Endodermal cell (in vitro differentiated cells): Measurements from ENCODE around the gene NCOA3. TPM values are rescaled to one million over a fixed set of nuclear protein-coding genes. Genes with fewer than 3 reads are reported as not detected.
A peak's percentile ranks its signal among the peaks of the same experiment; 100 is the strongest.

ENCODE experiments used
- DNase-seq: peaks from one replicate; pipeline ENCODE4 v3.0.0-alpha.2; 2017
- H3K27ac ChIP-seq: 2 replicates; pipeline ENCODE4 v1.5.1; 2013; ENCODE audit warnings: mild to moderate bottlenecking, low read depth, low read length, moderate library complexity
- H3K27me3 ChIP-seq: 2 replicates; pipeline ENCODE4 v1.6.1; 2013; ENCODE audit warnings: mild to moderate bottlenecking, low read length, moderate library complexity; ENCODE audit not compliant: insufficient read depth, control insufficient read depth, poor library complexity, severe bottlenecking
- H3K36me3 ChIP-seq: 2 replicates; pipeline ENCODE4 v1.7.0; 2013; ENCODE audit warnings: mild to moderate bottlenecking, low read length, moderate library complexity; ENCODE audit not compliant: control insufficient read depth, insufficient read depth
- H3K4me1 ChIP-seq: one replicate; pipeline ENCODE4 v1.7.0; 2013; ENCODE audit warnings: low read length; ENCODE audit not compliant: control insufficient read depth, insufficient read depth
- H3K4me3 ChIP-seq: 2 replicates; pipeline ENCODE4 v1.5.1; 2013; ENCODE audit warnings: mild to moderate bottlenecking, low read length, moderate library complexity
- H3K9ac ChIP-seq: 2 replicates; pipeline ENCODE4 v1.6.1; 2013; ENCODE audit warnings: mild to moderate bottlenecking, low read length, moderate library complexity; ENCODE audit not compliant: poor library complexity, severe bottlenecking; ENCODE audit errors: extremely low read depth
- H3K9me3 ChIP-seq: 2 replicates; pipeline ENCODE4 v1.6.1; 2013; ENCODE audit warnings: mild to moderate bottlenecking, low read length, moderate library complexity; ENCODE audit not compliant: control insufficient read depth
- H3K27ac Mint-ChIP-seq: 2 replicates; pipeline ENCODE4 v1.8.0; 2020; ENCODE audit warnings: mixed read lengths
- H3K27me3 Mint-ChIP-seq: 2 replicates; pipeline ENCODE4 v1.8.0; 2021; ENCODE audit warnings: mild to moderate bottlenecking, mixed read lengths; ENCODE audit not compliant: insufficient read depth
- H3K36me3 Mint-ChIP-seq: 2 replicates; pipeline ENCODE4 v1.8.0; 2020; ENCODE audit warnings: low read depth, mixed read lengths
- H3K4me1 Mint-ChIP-seq: 2 replicates; pipeline ENCODE4 v1.8.0; 2020; ENCODE audit warnings: mixed read lengths
- H3K4me3 Mint-ChIP-seq: 2 replicates; pipeline ENCODE4 v1.8.0; 2020; ENCODE audit warnings: mild to moderate bottlenecking, moderate library complexity, mixed read lengths
- H3K9me3 Mint-ChIP-seq: 2 replicates; pipeline ENCODE4 v1.8.0; 2020; ENCODE audit warnings: mild to moderate bottlenecking, mixed read lengths
- WGBS, 2 experiments: methylation state at CpG; one replicate each; pipeline versions ENCODE4 v1.1.5 to v1.1.7; 2013; ENCODE audit warnings: missing lambda C conversion rate in 2 of 2, mixed read lengths in 1 of 2; ENCODE audit not compliant: insufficient coverage in 1 of 2, insufficient read length in 1 of 2; 5-methylcytosine and 5-hydroxymethylcytosine counted together
- total RNA-seq, 2 donors: library from RNA; stranded (reverse); fragmentation: NEBNext Ultra II Directional in 1 of 2; extraction: Animal tissue kit (Norgen Biotek cat#: 25700) in 1 of 2; gene quantifications; 2 replicates in 1 of 2; 3 replicates in 1 of 2; pipeline ENCODE4 v1.2.1, GENCODE V29; 2021
- TF ChIP-seq, protein P1 (sequence below): fragments of 200-600 bp; sonication (generic); conservative IDR thresholded peaks from 2 replicates; pipeline ENCODE4 v1.5.0; 2021; ENCODE audit warnings: antibody characterized with exemption, mild to moderate bottlenecking

Gene NCOA3
- total RNA-seq, 2 donors from 2014 or later: 38.6 TPM

DNA sequence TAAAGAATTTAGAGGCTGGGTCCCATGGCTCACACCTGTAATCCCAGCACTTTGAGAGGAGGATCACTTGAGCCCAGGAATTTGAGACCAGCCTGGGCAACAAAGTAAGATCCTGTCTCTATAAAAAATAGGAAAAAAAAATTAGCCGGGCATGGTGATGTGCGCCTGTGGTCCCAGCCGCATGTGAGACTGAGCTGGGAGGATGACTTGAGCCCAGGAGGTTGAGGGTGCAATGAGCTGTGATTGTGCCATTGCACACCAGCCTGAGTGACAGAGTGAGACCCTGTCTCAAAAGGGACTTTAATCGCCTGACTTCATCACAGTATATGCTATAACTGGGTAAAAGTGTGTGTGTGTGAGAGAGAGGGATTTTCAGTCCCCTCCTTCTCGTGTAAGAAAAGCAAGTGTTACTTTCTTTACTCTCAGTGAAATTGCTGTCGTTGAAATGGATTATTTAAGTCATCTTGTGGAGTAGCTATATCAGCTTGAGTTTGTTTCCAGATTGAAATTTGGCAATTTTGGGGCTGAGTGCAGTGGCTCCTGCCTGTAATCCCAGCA, 7.5 kb downstream of the NCOA3 start:
- H3K4me1 Mint-ChIP-seq: peaks cover 17% of the 10 kb centered on the region
- H3K4me3 ChIP-seq: no peak overlapping the region
- peak overlapping the region; percentile 58 for H3K27ac Mint-ChIP-seq
- H3K27me3 Mint-ChIP-seq: no peaks in the 10 kb centered on the region
- no peaks in the 10 kb centered on the region for H3K9me3 ChIP-seq
- H3K9me3 Mint-ChIP-seq: no peaks in the 10 kb centered on the region
- peaks cover 4% of the 10 kb centered on the region for H3K4me1 ChIP-seq
- no peaks in the 10 kb centered on the region for H3K27me3 ChIP-seq
- 94 to 95% methylated on average over 5 to 6 of the region's 6 CpGs for WGBS, 2 experiments
- no peak overlapping the region for H3K4me3 Mint-ChIP-seq
- no peak overlapping the region for H3K9ac ChIP-seq
- peaks cover 4% of the 10 kb centered on the region for H3K36me3 ChIP-seq
- H3K36me3 Mint-ChIP-seq: peaks cover 3% of the 10 kb centered on the region
- TF ChIP-seq, protein P1, sequence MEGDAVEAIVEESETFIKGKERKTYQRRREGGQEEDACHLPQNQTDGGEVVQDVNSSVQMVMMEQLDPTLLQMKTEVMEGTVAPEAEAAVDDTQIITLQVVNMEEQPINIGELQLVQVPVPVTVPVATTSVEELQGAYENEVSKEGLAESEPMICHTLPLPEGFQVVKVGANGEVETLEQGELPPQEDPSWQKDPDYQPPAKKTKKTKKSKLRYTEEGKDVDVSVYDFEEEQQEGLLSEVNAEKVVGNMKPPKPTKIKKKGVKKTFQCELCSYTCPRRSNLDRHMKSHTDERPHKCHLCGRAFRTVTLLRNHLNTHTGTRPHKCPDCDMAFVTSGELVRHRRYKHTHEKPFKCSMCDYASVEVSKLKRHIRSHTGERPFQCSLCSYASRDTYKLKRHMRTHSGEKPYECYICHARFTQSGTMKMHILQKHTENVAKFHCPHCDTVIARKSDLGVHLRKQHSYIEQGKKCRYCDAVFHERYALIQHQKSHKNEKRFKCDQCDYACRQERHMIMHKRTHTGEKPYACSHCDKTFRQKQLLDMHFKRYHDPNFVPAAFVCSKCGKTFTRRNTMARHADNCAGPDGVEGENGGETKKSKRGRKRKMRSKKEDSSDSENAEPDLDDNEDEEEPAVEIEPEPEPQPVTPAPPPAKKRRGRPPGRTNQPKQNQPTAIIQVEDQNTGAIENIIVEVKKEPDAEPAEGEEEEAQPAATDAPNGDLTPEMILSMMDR: no peak
- peak; percentile 35 for DNase-seq
- H3K27ac ChIP-seq: no peak overlapping the region

DNA sequence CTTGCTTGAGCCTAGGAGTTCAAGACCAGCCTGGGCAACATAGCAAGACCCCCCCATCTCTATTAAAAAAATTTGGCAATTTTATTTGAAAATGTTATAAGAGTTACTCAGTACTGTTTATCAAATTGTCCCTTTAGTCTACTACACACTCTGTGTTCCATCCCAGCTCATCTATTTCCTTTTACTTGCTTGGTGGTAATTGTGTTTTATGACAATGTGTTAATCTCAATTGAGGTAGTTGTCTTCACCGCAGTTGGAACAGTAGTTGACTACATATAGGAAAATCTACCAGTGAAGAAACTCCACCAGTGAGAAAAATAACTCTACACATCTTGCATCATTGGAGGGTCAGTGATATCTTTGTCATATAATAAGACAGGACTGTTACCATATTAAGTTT, 8.0 kb downstream of the NCOA3 start:
- Mint-ChIP-seq H3K4me1 (peaks cover 17% of the 10 kb centered on the region), H3K4me3 (no peak overlapping the region), H3K27ac (no peak overlapping the region), H3K36me3 (peaks cover 3% of the 10 kb centered on the region), H3K27me3 (no peaks in the 10 kb centered on the region), H3K9me3 (no peaks in the 10 kb centered on the region)
- H3K9ac ChIP-seq: no peak overlapping the region
- no peaks in the 10 kb centered on the region for H3K9me3 ChIP-seq
- no peaks in the 10 kb centered on the region for H3K27me3 ChIP-seq
- TF ChIP-seq, protein P1: no peak
- H3K27ac ChIP-seq: no peak overlapping the region
- H3K4me1 ChIP-seq: peaks cover 4% of the 10 kb centered on the region
- no peak overlapping the region for H3K4me3 ChIP-seq
- no peak for DNase-seq
- H3K36me3 ChIP-seq: peaks cover 4% of the 10 kb centered on the region
- 100% methylated on average over 1 of the region's 1 CpG for WGBS, 2 experiments

DNA sequence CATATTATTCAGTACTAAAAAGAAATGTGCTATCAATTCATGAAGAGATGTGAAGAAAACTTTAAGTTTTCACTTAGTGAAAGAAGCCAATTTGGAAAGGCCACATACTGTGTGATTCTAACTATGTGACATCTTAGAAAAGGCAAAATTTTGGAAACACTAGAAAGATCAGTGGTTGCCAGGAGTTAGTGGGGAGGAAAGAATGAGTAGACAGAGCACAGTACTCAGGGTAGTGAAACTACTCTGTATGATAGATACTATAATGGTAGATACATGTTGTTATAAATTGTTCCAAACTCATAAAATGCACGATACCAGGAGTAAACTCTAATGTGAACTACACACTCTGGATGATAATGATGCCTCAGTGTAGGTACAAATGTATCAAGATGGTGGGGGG, 14.2 kb downstream of the NCOA3 start:
- Histone ChIP-seq H3K9me3 (peaks cover 21% of the 10 kb centered on the region), H3K4me1 (no peaks in the 10 kb centered on the region), H3K9ac (no peak overlapping the region), H3K27me3 (no peaks in the 10 kb centered on the region), H3K27ac (no peak overlapping the region), H3K4me3 (no peak overlapping the region), H3K36me3 (peaks cover 9% of the 10 kb centered on the region)
- peaks cover 25% of the 10 kb centered on the region for H3K36me3 Mint-ChIP-seq
- no peak overlapping the region for H3K27ac Mint-ChIP-seq
- DNase-seq: no peak
- peaks cover 11% of the 10 kb centered on the region for H3K9me3 Mint-ChIP-seq
- no peak overlapping the region for H3K4me3 Mint-ChIP-seq
- no peaks in the 10 kb centered on the region for H3K27me3 Mint-ChIP-seq
- H3K4me1 Mint-ChIP-seq: no peaks in the 10 kb centered on the region
- 100% methylated on average over 1 of the region's 1 CpG for WGBS, 2 experiments
- TF ChIP-seq, protein P1: no peak
